CD4-positive, alpha-beta T cell treated with Interleukin-15 for 1 hour (primary cell): Measurements from ENCODE around the gene CALHM6.

Experiments
- DNase-seq: peaks from one replicate; pipeline ENCODE4 v3.0.0-alpha.2; 2020

CALHM6 gene

GRCh38 chr6:116446399-116446798 lies 14.8 kb upstream of the CALHM6 start:
- no peak for DNase-seq

GRCh38 chr6:116447052-116447451 lies 14.1 kb upstream of the CALHM6 start:
- DNase-seq = no peak

GRCh38 chr6:116447496-116448011 lies 13.6 kb upstream of the CALHM6 start:
- DNase-seq = no peak

- no peak for DNase-seq
Observed at GRCh38 chr6:116449565-116449964, 11.6 kb upstream of the CALHM6 start.

- no peak for DNase-seq
Observed at GRCh38 chr6:116450185-116450710, 10.9 kb upstream of the CALHM6 start.

- no peak for DNase-seq
Observed at GRCh38 chr6:116450769-116451740, 10.1 kb upstream of the CALHM6 start.

- no peak for DNase-seq
Observed at GRCh38 chr6:116451916-116452315, 9.3 kb upstream of the CALHM6 start.

GRCh38 chr6:116452531-116452930 lies 8.6 kb upstream of the CALHM6 start:
- DNase-seq = no peak

- no peak for DNase-seq
Observed at GRCh38 chr6:116456106-116456505, 5.1 kb upstream of the CALHM6 start.

GRCh38 chr6:116456927-116457326 lies 4.2 kb upstream of the CALHM6 start:
- no peak for DNase-seq

- DNase-seq = no peak
Observed at GRCh38 chr6:116458264-116458663, 2.9 kb upstream of the CALHM6 start.

GRCh38 chr6:116459927-116460326 lies 1.2 kb upstream of the CALHM6 start:
- no peak for DNase-seq

GRCh38 chr6:116461932-116462885 lies 1.0 kb downstream of the CALHM6 start:
- peak; percentile 64 for DNase-seq

GRCh38 chr6:116463301-116463700 lies 2.1 kb downstream of the CALHM6 start:
- DNase-seq = no peak

- DNase-seq = peak; percentile 51
Observed at GRCh38 chr6:116465246-116465645, 4.1 kb downstream of the CALHM6 start.

- no peak for DNase-seq
Observed at GRCh38 chr6:116467096-116467495, 5.9 kb downstream of the CALHM6 start.

GRCh38 chr6:116467514-116467913 lies 6.3 kb downstream of the CALHM6 start:
- no peak for DNase-seq

- no peak for DNase-seq
Observed at GRCh38 chr6:116468293-116468692, 7.1 kb downstream of the CALHM6 start.

- no peak for DNase-seq
Observed at GRCh38 chr6:116471531-116471930, 10.4 kb downstream of the CALHM6 start.

- no peak for DNase-seq
Observed at GRCh38 chr6:116472706-116473105, 11.5 kb downstream of the CALHM6 start.

GRCh38 chr6:116475141-116475540 lies 14.0 kb downstream of the CALHM6 start:
- DNase-seq = no peak

- DNase-seq = peak; percentile 26
Observed at GRCh38 chr6:116476002-116476678, 15.0 kb downstream of the CALHM6 start.
